ENCODE data around the gene SLC7A1.

The SLC7A1 gene

DNA sequence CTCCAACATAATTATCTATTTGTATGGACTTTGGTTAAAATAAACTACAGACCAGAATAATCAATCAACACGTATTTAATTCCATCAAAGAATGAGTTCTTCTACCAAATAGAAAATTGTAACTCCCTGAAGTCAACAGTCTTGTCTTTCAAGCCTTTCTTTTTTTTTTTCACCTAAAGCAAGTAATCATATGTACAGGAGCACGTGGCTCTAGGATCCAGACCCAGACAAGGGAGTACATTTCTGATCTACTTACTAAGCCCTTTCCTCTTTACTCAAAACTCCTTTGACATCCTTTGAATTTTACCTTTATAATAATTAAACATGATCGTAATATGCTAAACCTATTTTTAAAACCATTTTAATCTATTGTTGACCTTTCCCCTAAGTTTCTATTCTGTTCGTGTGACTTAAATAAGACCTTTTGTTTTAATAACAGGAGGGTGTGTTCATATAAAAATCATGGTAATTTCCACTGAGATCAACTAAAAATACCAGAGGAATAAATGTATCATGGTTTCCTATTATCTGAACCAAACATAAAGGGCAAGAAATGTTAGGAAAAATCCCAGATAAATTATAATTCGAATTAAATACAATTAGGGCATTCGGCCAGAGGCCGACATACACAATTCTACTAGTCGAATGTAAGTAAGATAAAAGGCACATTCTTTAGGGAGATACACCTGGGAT, 1.7 kb downstream of the SLC7A1 start:
- H3K9ac ChIP-seq (ENCODE audit: low read length) = peak overlapping the region; percentile 94
- peak overlapping the region; percentile 59 for H3K27ac ChIP-seq (ENCODE audit: low read depth, low read length, poor library complexity, severe bottlenecking)
- no peaks in the 10 kb centered on the region for H3K9me2 ChIP-seq (ENCODE audit: low read depth, low read length)

DNA sequence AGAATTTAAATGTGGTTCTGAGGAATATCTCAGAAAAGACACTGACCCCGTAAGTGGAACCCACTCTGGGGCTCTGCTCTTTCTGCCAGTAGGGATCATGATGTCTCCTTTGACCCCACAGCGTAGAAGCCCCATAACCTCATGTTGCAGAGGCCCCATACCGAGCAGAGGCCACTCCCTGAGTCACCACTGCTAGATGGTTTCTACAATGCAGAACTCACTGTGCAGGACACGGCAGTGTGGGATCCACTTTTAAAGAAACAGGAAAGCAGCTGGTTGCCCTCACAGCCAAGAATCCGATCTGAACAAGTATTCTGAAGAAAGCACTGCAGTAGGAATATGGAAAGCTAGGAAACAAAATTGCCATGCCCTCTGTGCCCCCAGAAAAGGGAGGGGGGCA, 4.2 kb downstream of the SLC7A1 start:
- TF ChIP-seq, protein P1, sequence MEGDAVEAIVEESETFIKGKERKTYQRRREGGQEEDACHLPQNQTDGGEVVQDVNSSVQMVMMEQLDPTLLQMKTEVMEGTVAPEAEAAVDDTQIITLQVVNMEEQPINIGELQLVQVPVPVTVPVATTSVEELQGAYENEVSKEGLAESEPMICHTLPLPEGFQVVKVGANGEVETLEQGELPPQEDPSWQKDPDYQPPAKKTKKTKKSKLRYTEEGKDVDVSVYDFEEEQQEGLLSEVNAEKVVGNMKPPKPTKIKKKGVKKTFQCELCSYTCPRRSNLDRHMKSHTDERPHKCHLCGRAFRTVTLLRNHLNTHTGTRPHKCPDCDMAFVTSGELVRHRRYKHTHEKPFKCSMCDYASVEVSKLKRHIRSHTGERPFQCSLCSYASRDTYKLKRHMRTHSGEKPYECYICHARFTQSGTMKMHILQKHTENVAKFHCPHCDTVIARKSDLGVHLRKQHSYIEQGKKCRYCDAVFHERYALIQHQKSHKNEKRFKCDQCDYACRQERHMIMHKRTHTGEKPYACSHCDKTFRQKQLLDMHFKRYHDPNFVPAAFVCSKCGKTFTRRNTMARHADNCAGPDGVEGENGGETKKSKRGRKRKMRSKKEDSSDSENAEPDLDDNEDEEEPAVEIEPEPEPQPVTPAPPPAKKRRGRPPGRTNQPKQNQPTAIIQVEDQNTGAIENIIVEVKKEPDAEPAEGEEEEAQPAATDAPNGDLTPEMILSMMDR (IDR thresholded peaks at IDR 0.05; ENCODE audit: low read length) = no peak
- no peak for TF ChIP-seq EZH2 (IDR thresholded peaks at IDR 0.05; ENCODE audit: borderline replicate concordance, low read length)
- no peak overlapping the region for H3K4me3 ChIP-seq (ENCODE audit: low read depth, low read length, poor library complexity, severe bottlenecking)
- no peak overlapping the region for H3K9ac ChIP-seq (ENCODE audit: low read length)
- H3K79me2 ChIP-seq (ENCODE audit: insufficient read depth, low read length) = peaks cover 89% of the 10 kb centered on the region
- peaks cover 42% of the 10 kb centered on the region for H3K4me1 ChIP-seq (ENCODE audit: insufficient read depth, low read length, severe bottlenecking)
- peak overlapping the region; percentile 90; the same call in 1 of the 2 replicates for H3K4me2 ChIP-seq (ENCODE audit: low read length)
- no peaks in the 10 kb centered on the region for H3F3A ChIP-seq (ENCODE audit: insufficient read depth, low read length)
- H3K9me2 ChIP-seq (ENCODE audit: low read depth, low read length) = no peaks in the 10 kb centered on the region
- H3K27me3 ChIP-seq (ENCODE audit: insufficient read depth, low read length) = no peaks in the 10 kb centered on the region
- H2AFZ ChIP-seq (ENCODE audit: low read length) = no peak overlapping the region
- no peaks in the 10 kb centered on the region for H3K9me3 ChIP-seq (ENCODE audit: low read length)
- no peak overlapping the region for H3K27ac ChIP-seq (ENCODE audit: low read depth, low read length, poor library complexity, severe bottlenecking)
- 0 out of 2 replicates have a peak, but pooled peaks cover 3% of the 10 kb centered on the region for H4K20me1 ChIP-seq (ENCODE audit: insufficient read depth, low read length)
- H3K36me3 ChIP-seq (ENCODE audit: insufficient read depth, low read length) = peaks cover 40% of the 10 kb centered on the region

More for the DNA sequence above, 1.7 kb downstream of the SLC7A1 start:
- H3K4me3 ChIP-seq (ENCODE audit: low read depth, low read length, poor library complexity, severe bottlenecking) = peak overlapping the region; percentile 95
- H3K36me3 ChIP-seq (ENCODE audit: insufficient read depth, low read length) = peaks cover 23% of the 10 kb centered on the region; the same call in 1 of the 2 replicates
- TF ChIP-seq, protein P1 (IDR thresholded peaks at IDR 0.05; ENCODE audit: low read length) = no peak
- no peak for TF ChIP-seq EZH2 (IDR thresholded peaks at IDR 0.05; ENCODE audit: borderline replicate concordance, low read length)
- H3K79me2 ChIP-seq (ENCODE audit: insufficient read depth, low read length) = peaks cover 64% of the 10 kb centered on the region
- no peaks in the 10 kb centered on the region for H3F3A ChIP-seq (ENCODE audit: insufficient read depth, low read length)
- peaks cover 43% of the 10 kb centered on the region for H3K4me1 ChIP-seq (ENCODE audit: insufficient read depth, low read length, severe bottlenecking)
- peak overlapping the region; percentile 90 for H3K4me2 ChIP-seq (ENCODE audit: low read length)
- H2AFZ ChIP-seq (ENCODE audit: low read length) = no peak overlapping the region
- no peaks in the 10 kb centered on the region for H4K20me1 ChIP-seq (ENCODE audit: insufficient read depth, low read length)
- no peaks in the 10 kb centered on the region for H3K9me3 ChIP-seq (ENCODE audit: low read length)
- no peaks in the 10 kb centered on the region for H3K27me3 ChIP-seq (ENCODE audit: insufficient read depth, low read length)

DNA sequence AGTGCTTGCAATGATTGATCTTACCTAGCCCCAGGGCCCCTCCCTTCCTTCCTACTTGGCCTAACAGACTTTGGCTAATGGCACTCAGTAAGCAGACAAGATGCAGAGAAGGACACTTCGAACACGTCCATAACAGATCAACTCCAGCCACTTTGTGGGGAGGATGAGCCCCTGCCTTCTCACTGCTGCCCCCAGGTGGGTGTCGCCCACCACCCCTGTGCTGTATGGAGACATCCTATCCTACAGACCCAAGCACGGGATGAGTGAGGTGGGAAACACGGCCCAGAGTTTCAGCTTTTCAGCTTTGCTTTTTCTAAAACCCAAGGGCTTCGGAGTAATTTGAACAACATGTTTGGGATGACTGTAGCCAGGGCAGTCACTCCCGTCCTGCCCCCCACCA, 5.5 kb downstream of the SLC7A1 start:
- no peaks in the 10 kb centered on the region for H3F3A ChIP-seq (ENCODE audit: insufficient read depth, low read length)
- H4K20me1 ChIP-seq (ENCODE audit: insufficient read depth, low read length) = 0 out of 2 replicates have a peak, but pooled peaks cover 3% of the 10 kb centered on the region
- H3K9me2 ChIP-seq (ENCODE audit: low read depth, low read length) = no peaks in the 10 kb centered on the region
- peaks cover 40% of the 10 kb centered on the region for H3K36me3 ChIP-seq (ENCODE audit: insufficient read depth, low read length)
- no peak overlapping the region for H2AFZ ChIP-seq (ENCODE audit: low read length)
- H3K27ac ChIP-seq (ENCODE audit: low read depth, low read length, poor library complexity, severe bottlenecking) = no peak overlapping the region
- H3K79me2 ChIP-seq (ENCODE audit: insufficient read depth, low read length) = peaks cover 100% of the 10 kb centered on the region
- no peak for TF ChIP-seq EZH2 (IDR thresholded peaks at IDR 0.05; ENCODE audit: borderline replicate concordance, low read length)
- TF ChIP-seq, protein P1 (IDR thresholded peaks at IDR 0.05; ENCODE audit: low read length) = peak; percentile 38; the same call in 1 of the 2 replicates
- peaks cover 37% of the 10 kb centered on the region for H3K4me1 ChIP-seq (ENCODE audit: insufficient read depth, low read length, severe bottlenecking)
- H3K9me3 ChIP-seq (ENCODE audit: low read length) = no peaks in the 10 kb centered on the region
- no peak overlapping the region for H3K4me3 ChIP-seq (ENCODE audit: low read depth, low read length, poor library complexity, severe bottlenecking)
- H3K4me2 ChIP-seq (ENCODE audit: low read length) = no peak overlapping the region
- H3K9ac ChIP-seq (ENCODE audit: low read length) = no peak overlapping the region
- H3K27me3 ChIP-seq (ENCODE audit: insufficient read depth, low read length) = no peaks in the 10 kb centered on the region
